HCEC 1CT (cell line): ENCODE results near the gene HRH3.

Source experiments
- DNase-seq: peaks from one replicate; pipeline ENCODE4 v3.0.0-alpha.2; 2017

The HRH3 gene

GRCh38 chr20:62174021-62174804, 45.9 kb downstream of the HRH3 start:
- DNase-seq, result no peak

GRCh38 chr20:62172666-62173065, 47.4 kb downstream of the HRH3 start:
- no peak for DNase-seq

GRCh38 chr20:62171245-62171644, 48.8 kb downstream of the HRH3 start:
- no peak for DNase-seq

- no peak for DNase-seq
These were observed 49.5 kb downstream of the HRH3 start for GRCh38 chr20:62170536-62170935.

GRCh38 chr20:62168890-62169435, 51.1 kb downstream of the HRH3 start:
- DNase-seq, result no peak

- no peak for DNase-seq
These were observed 52.0 kb downstream of the HRH3 start for GRCh38 chr20:62168061-62168460.

- DNase-seq, result no peak
These were observed 52.6 kb downstream of the HRH3 start for GRCh38 chr20:62167474-62167873.

- DNase-seq, result no peak
These were observed 54.2 kb downstream of the HRH3 start for GRCh38 chr20:62165762-62166399.
